Peyer's patch (tissue), 4 donors: ENCODE measurements around the gene GNS. TPM values are rescaled to one million over a fixed set of nuclear protein-coding genes. Genes with fewer than 3 reads are reported as not detected.
A peak's percentile ranks its signal among the peaks of the same experiment; 100 is the strongest.

Experiments used
- DNase-seq, 3 donors: peaks; one replicate each; pipeline ENCODE4 v3.0.0-alpha.2; 2017 to 2019
- H3K27ac ChIP-seq, 4 donors: fragments of 200-600 bp; sonication (generic); one replicate each; pipeline ENCODE4 v1.5.1; 2016 to 2019
- H3K27me3 ChIP-seq, 2 donors: fragments of 200-600 bp; sonication (generic); one replicate each; pipeline ENCODE4 v1.5.1; 2019
- H3K36me3 ChIP-seq, 3 donors: fragments of 200-600 bp; sonication (generic); one replicate each; pipeline ENCODE4 v1.5.1; 2016 to 2019
- H3K4me1 ChIP-seq, 4 donors: fragments of 200-600 bp; sonication (generic); one replicate each; pipeline ENCODE4 v1.5.1; 2016 to 2019
- H3K4me3 ChIP-seq, 4 donors: fragments of 200-600 bp; sonication (generic); 1 replicate in 3 of 4; 2 replicates in 1 of 4; pipeline ENCODE4 v1.5.1; 2016 to 2019; ENCODE audit warnings: mild to moderate bottlenecking in 1 of 4
- H3K9me3 ChIP-seq, 4 donors: fragments of 200-600 bp; sonication (generic); one replicate each; pipeline ENCODE4 v1.5.1; 2016 to 2019; ENCODE audit warnings: mild to moderate bottlenecking in 1 of 4
- CTCF ChIP-seq, 6 experiments: fragments of 450-650 bp in 4 of 6; fragments of 200-600 bp in 2 of 6; sonication (generic) in 1 of 6; IDR thresholded peaks; one replicate each; pipeline ENCODE4 v1.5.1; 2017 to 2019; ENCODE audit warnings: antibody characterized with exemption in 6 of 6, mild to moderate bottlenecking in 3 of 6, moderate library complexity in 1 of 6
- POLR2A ChIP-seq, 2 donors: fragments of 450-650 bp; IDR thresholded peaks; one replicate each; pipeline ENCODE4 v1.5.1; 2017; ENCODE audit warnings: antibody characterized with exemption in 2 of 2, mild to moderate bottlenecking in 2 of 2, moderate library complexity in 2 of 2
- total RNA-seq, 4 donors: library from RNA; depleted of rRNA; stranded (reverse); fragments of >200 nt; gene quantifications; one replicate each; pipeline ENCODE4 v1.1.0, GENCODE V29; 2016

Gene GNS
- total RNA-seq, 4 donors from 2014 or later, result 19.8 to 146 (median 102) TPM

GRCh38 chr12:64706857-64707256, 52.3 kb downstream of the GNS start:
- no peak overlapping the region for H3K4me3 ChIP-seq
- no peaks in the 10 kb centered on the region for H3K9me3 ChIP-seq
- peaks cover 0 to 3% (median 0%) of the 10 kb centered on the region in 3 donors for H3K36me3 ChIP-seq
- no peaks in the 10 kb centered on the region for H3K4me1 ChIP-seq
- TF ChIP-seq POLR2A (IDR thresholded peaks at IDR 0.05), result no peak
- no peak for DNase-seq
- H3K27ac ChIP-seq, result no peak overlapping the region
- H3K27me3 ChIP-seq, result no peaks in the 10 kb centered on the region

GRCh38 chr12:64706306-64706705, 52.9 kb downstream of the GNS start:
- no peak for DNase-seq
- no peaks in the 10 kb centered on the region for H3K4me1 ChIP-seq
- TF ChIP-seq POLR2A (IDR thresholded peaks at IDR 0.05) (no peak), CTCF (IDR thresholded peaks at IDR 0.05) (no peak)
- H3K4me3 ChIP-seq, result no peak overlapping the region
- no peaks in the 10 kb centered on the region for H3K27me3 ChIP-seq
- H3K9me3 ChIP-seq, result no peaks in the 10 kb centered on the region
- H3K27ac ChIP-seq, result no peak overlapping the region
- H3K36me3 ChIP-seq, result peaks cover 0 to 3% (median 0%) of the 10 kb centered on the region in 3 donors

- no peak for TF ChIP-seq CTCF (IDR thresholded peaks at IDR 0.05)
- TF ChIP-seq POLR2A (IDR thresholded peaks at IDR 0.05), result no peak
- no peak overlapping the region for H3K27ac ChIP-seq
- no peak for DNase-seq
- H3K4me1 ChIP-seq, result no peaks in the 10 kb centered on the region
- peaks cover 0 to 11% (median 0%) of the 10 kb centered on the region in 3 donors for H3K36me3 ChIP-seq
- no peaks in the 10 kb centered on the region for H3K27me3 ChIP-seq
- no peak overlapping the region for H3K4me3 ChIP-seq
- no peaks in the 10 kb centered on the region for H3K9me3 ChIP-seq
These were observed 57.9 kb downstream of the GNS start for GRCh38 chr12:64701283-64701682.

- no peak overlapping the region for H3K27ac ChIP-seq
- peaks cover 0 to 13% (median 0%) of the 10 kb centered on the region in 3 donors for H3K36me3 ChIP-seq
- no peak overlapping the region for H3K4me3 ChIP-seq
- H3K9me3 ChIP-seq, result no peaks in the 10 kb centered on the region
- no peaks in the 10 kb centered on the region for H3K4me1 ChIP-seq
- DNase-seq, result no peak
- TF ChIP-seq CTCF (IDR thresholded peaks at IDR 0.05) (no peak), POLR2A (IDR thresholded peaks at IDR 0.05) (no peak)
- no peaks in the 10 kb centered on the region for H3K27me3 ChIP-seq
These were observed 58.7 kb downstream of the GNS start for GRCh38 chr12:64700532-64700931.

- Histone ChIP-seq H3K27ac (no peak overlapping the region), H3K27me3 (no peaks in the 10 kb centered on the region), H3K4me3 (no peak overlapping the region), H3K9me3 (no peaks in the 10 kb centered on the region), H3K36me3 (peaks cover 0 to 22% (median 0%) of the 10 kb centered on the region in 3 donors), H3K4me1 (no peaks in the 10 kb centered on the region)
- TF ChIP-seq CTCF (IDR thresholded peaks at IDR 0.05) (no peak), POLR2A (IDR thresholded peaks at IDR 0.05) (no peak)
- DNase-seq, result no peak
These were observed 59.6 kb downstream of the GNS start for GRCh38 chr12:64699504-64700115.

GRCh38 chr12:64696080-64696741, 63.0 kb downstream of the GNS start:
- DNase-seq, result no peak
- TF ChIP-seq CTCF (IDR thresholded peaks at IDR 0.05), result peak in 4 of 6 experiments; percentile 17 to 67 (median 55)
- TF ChIP-seq POLR2A (IDR thresholded peaks at IDR 0.05), result no peak
- Histone ChIP-seq H3K27me3 (no peaks in the 10 kb centered on the region), H3K4me3 (no peak overlapping the region), H3K27ac (no peak overlapping the region), H3K36me3 (peaks cover 0 to 28% (median 0%) of the 10 kb centered on the region in 3 donors), H3K4me1 (no peaks in the 10 kb centered on the region), H3K9me3 (no peaks in the 10 kb centered on the region)
